AG09319 (cell line): ENCODE results near the gene MYO9B.

ENCODE experiments used
- DNase-seq: peaks from one replicate; pipeline ENCODE4 v3.0.0-alpha.2; 2010; ENCODE audit warnings: low read depth; ENCODE audit errors: extremely low read depth
- CTCF ChIP-seq: IDR thresholded peaks from 2 replicates; pipeline ENCODE4 v1.5.1; 2011; ENCODE audit warnings: low read depth, mild to moderate bottlenecking, inconsistent platforms, low read length, moderate library complexity

The MYO9B gene

GRCh38 chr19:17214508-17215126 lies 139.0 kb downstream of the MYO9B start:
- no peak for TF ChIP-seq CTCF
- DNase-seq, result no peak

- TF ChIP-seq CTCF, result no peak
- DNase-seq, result peak; percentile 75
Observed at GRCh38 chr19:17215127-17215971, 139.8 kb downstream of the MYO9B start, which contains the start of gene USE1. Gene USE1, plus strand, starts transcription at chr19:17215357. Its CDS starts 49 bp downstream, at chr19:17215406.

- TF ChIP-seq CTCF, result no peak
- DNase-seq, result no peak
Observed at GRCh38 chr19:17216058-17216670, 140.6 kb downstream of the MYO9B start.

GRCh38 chr19:17219286-17219685 lies 143.7 kb downstream of the MYO9B start:
- DNase-seq, result no peak
- no peak for TF ChIP-seq CTCF

GRCh38 chr19:17220207-17220758 lies 144.7 kb downstream of the MYO9B start:
- peak; percentile 38 for DNase-seq
- TF ChIP-seq CTCF, result no peak

- no peak for DNase-seq
- TF ChIP-seq CTCF, result no peak
Observed at GRCh38 chr19:17225053-17225452, 149.5 kb downstream of the MYO9B start.
